NB4 (cell line): Measurements from ENCODE around the gene LDHAL6B.

ENCODE experiments used
- CTCF ChIP-seq: IDR thresholded peaks from one replicate; pipeline ENCODE4 v1.5.1; 2012; ENCODE audit warnings: low read depth, low read length
- MAX ChIP-seq: IDR thresholded peaks from 2 replicates; pipeline ENCODE4 v1.6.1; 2011; ENCODE audit warnings: low read depth, low read length
- POLR2A ChIP-seq: IDR thresholded peaks from 2 replicates; pipeline ENCODE4 v1.6.1; 2011; ENCODE audit warnings: mild to moderate bottlenecking; ENCODE audit not compliant: insufficient read length; ENCODE audit errors: extremely low read depth

GRCh38 chr15:59229015-59229414 lies 22.4 kb downstream of the LDHAL6B start:
- no peak for TF ChIP-seq CTCF
- no peak for TF ChIP-seq POLR2A
- no peak for TF ChIP-seq MAX
